GM18951 (cell line): Measurements from ENCODE around the gene NCAM2.

Source experiments
- POLR2A ChIP-seq: IDR thresholded peaks from 4 replicates; pipeline ENCODE4 v1.6.1; 2011; ENCODE audit warnings: mild to moderate bottlenecking; ENCODE audit not compliant: insufficient read length, insufficient read depth; ENCODE audit errors: extremely low read depth
- in situ Hi-C: fragments of 300-500 bp; cut with MboI; formaldehyde crosslinking; loops from one replicate; pipeline ENCODE4 v1.12.0; 2022; ENCODE audit warnings: low sequenced_read_pairs, mixed read lengths, inconsistent platforms; ENCODE audit not compliant: unreplicated experiment

NCAM2 gene

DNA sequence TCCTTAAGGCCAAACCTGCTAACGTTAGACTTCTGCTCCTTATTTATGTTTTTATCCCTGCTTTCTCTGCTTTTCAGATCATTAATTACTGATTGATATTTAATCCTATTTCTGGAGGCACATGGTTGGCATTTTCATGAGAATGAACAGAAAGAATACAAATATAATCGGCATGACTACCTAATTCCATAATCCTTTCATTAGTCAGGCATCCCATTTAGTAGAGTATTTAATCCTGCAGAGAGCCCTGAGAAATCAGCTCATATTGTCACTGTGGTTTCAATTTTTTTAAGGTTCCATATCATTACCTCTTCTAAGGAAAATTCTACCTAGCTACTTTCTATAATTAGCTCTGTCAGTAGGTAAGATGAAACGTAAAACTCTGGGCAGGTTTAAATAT, 238.8 kb downstream of the NCAM2 start:
- no peak for TF ChIP-seq POLR2A
- in situ Hi-C loops = no loop called here

DNA sequence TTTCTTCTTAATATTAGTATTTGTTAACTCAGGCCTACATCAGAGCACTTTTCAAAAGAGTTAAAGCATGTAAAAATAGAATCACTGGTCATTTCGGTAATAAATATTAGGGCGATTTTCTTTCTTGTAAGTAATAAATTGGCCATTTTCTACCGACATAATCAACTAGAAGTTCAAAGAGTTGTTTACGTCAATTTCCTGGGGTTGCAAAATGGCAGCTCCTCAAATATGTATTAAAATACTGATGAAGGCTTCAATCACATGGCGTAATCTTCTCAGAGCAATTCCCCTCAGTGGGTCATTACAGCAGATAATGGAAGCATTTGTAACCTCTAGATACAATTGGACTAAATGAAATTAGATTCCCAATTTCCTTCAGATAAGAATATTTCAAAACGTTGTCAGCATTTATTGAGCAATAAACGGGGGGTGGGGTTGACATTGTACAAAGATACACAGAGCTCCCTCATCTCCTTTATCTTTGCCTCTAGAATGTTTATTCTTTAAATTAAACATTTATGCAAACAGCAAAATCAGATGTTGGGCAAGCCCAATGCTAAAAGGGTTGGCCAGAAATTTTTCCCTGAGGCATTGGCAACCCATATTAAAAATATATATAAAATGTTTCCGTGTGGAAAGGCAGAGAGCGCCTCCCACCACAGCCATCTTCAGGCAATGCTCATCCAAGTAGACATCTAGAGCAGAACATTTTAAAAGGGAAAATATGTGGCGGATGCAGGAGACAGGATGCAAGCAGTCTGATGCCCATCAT, 240.6 kb downstream of the NCAM2 start:
- TF ChIP-seq POLR2A = no peak
- in situ Hi-C loops = no loop called here

DNA sequence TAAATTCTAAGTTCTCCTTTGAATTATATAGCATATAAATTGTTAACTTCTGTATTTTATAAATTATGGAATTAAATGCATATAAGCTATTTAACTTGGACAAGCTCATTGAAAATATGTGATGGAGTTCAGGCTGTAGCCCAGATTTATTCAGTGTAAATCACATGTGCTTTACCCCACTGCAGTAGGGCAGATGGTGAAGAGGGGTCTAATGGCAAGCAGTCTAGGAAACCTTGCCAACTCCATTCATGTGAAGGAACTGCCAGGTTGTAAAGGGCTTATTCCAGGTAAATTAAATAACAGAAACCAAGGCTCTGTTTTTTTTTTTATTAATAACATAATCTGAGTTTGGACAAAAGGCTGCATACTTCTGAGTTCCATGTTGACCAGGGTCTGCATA, 243.2 kb downstream of the NCAM2 start:
- in situ Hi-C loops = no loop called here

DNA sequence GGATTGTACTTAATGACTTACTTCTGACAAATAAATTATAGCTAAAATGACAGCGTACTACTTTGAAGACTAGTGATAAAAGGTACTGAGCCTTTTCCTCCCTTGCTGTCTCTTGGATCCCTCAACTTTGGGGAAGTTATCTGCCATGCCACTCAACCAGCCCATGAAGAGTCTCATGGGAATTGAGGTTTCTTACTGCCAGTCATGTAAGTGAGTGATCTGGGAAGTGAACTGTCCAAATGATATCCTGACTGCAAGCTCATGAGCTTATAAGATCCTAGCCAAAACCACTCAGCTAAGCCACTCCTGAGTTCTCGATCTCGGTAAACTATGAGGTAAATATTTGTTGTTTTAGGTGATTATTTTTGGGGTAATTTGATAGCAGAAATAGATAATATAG, 247.8 kb downstream of the NCAM2 start:
- no peak for TF ChIP-seq POLR2A
- in situ Hi-C loops = no loop called here

More for the DNA sequence above, 243.2 kb downstream of the NCAM2 start:
- TF ChIP-seq POLR2A = no peak

DNA sequence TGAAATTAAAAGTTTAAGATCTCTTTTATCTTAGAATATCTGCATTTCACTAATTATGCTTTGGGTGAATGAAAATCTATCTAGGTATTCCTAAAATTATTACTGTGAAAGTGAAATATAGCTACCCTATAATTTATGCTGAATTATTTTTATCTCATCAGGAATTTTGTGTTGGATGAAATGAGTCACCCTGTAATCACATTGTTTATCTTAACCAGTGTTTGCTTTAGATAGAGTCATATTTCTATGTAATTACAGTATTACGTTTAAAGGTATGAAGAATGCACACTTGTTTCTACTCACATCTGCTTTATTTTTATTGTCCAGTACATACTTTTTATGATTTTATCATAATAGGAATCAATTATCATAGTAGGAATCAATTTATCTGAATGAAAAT, 249.2 kb downstream of the NCAM2 start:
- no peak for TF ChIP-seq POLR2A
- in situ Hi-C loops = no loop called here

DNA sequence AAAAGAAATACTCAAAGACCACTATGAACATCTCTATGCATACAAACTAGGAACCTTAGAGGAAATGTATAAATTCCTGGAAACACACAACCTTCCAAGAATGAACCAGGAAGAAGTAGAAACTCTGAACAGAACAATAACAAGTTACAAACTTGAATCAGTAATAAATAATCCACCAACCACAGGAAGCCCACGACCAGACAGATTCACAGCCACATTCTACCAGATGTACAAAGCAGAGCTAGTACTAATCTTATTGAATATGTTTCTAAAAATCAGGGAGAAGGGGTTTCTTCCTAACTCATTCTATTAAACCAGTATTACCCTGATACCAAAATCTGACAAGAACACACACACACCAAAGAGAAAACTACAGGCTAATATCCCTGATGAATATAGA, 263.8 kb downstream of the NCAM2 start:
- TF ChIP-seq POLR2A = no peak
- in situ Hi-C loops = no loop called here

DNA sequence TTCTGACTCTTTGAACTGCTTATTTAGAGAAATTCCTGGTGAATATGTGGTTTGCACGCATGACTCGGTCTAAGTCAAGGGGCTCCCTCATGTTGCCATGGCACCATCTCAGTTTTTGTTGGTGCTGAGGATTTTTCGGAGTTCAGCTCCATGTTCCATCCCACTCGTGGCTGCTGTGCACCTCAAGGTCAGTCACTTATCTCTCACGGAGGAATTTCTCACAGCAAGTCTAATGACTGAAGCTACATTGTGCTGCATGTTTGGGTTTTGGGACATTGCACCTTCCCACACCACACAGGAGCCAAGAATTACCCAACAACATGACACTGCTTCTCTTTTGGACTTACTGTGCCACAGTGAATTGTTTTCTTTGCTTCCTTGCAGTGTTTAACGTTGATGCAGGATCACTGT, 269.9 kb downstream of the NCAM2 start:
- in situ Hi-C loops = no loop called here
- no peak for TF ChIP-seq POLR2A

DNA sequence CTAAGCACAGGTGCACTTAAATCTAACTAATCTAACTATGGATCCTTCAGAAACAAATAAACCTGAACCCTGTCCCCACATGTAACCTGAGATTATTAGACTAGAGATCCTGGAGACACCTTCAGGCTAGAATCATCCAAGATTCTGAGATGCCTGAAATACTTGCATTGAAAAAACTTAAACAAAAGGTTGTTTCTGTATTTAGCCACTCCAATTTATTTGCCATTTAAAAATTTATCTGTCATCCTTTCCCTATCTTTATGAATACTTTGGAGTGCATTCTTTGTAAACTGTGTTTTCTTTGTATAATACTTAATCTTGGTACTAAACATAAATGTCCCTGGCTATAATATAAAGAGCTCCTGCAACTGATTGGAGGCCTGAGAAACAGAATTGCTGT, 270.7 kb downstream of the NCAM2 start:
- in situ Hi-C loops = no loop called here
- TF ChIP-seq POLR2A = no peak

DNA sequence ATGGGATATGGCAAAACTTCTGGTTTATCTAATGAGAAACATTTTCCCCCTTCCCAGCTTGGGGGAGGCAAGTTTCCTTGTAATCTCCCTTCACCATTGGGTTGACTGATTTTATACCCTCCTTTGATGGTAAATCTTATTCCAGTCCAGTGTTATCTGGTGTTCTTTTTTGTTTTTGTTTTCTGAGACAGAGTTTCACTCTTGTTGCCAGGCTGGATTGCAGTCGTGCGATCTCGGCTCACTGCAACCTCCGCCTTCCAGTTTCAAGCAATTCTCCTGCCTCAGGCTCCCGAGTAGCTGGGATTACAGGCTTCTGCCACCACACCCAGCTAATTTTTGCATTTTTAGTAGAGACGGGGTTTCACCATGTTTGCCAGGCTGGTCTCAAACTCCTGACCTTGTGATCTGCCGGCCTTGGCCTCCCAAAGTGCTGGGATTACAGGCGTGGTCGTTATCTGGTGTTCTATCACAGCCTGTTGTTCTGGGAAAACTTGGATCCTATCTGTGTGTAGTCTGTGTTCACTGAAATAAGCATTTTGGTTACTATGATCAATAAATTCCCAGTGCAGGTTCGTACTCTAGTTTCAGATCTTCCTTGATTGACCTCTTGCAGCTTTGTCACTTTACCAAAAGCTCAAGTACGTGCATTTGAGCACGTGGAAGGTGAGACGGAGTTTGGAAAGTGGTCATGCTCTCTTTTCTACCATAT, 281.1 kb downstream of the NCAM2 start:
- TF ChIP-seq POLR2A = no peak
- in situ Hi-C loops = no loop called here

DNA sequence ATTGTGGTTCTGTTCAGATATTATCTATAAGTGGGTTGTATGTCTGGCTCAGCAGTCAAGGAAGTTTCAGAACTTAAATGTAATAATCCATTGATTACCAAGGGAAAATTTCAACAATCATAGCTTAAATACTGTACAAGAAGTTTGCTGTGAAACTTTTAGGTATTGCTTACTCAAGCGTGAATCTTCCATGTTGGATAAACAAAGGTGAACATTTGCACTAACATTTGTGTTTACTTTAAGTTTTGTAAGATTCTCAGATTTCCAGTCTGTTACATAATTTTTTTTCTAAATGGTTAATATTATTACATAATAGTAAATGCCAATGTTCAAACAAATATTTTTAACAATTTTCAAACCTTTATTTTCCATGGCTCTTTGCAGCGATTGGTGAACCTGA, 285.6 kb downstream of the NCAM2 start:
- in situ Hi-C loops = no loop called here
- no peak for TF ChIP-seq POLR2A

DNA sequence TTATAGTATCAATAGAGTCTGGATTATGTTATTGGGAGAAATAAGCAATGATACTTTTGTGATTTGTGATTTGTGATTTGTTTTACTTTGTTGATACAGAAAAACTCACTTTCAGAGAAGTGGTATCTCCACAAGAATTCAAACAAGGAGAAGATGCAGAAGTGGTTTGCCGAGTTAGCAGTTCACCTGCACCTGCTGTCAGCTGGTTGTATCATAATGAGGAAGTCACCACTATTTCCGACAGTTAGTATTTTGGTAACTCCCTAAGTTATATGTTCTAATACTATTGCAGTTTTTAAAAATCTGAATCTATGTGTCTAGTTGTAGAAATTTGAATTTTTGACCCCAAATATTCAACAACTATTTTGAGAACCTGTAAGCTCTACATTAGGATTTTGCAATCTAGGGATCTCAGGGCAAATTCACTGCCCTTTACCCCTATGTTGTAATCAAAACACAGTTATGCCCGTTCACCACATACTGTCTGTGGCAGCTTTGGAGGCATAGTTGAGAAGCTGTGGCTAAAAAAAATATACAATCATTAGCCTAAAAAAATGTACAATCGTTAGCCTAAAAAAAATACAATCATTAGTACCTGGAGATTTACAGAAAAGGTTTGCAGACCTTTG, 288.1 kb downstream of the NCAM2 start:
- no peak for TF ChIP-seq POLR2A
- in situ Hi-C loops = no loop called here

DNA sequence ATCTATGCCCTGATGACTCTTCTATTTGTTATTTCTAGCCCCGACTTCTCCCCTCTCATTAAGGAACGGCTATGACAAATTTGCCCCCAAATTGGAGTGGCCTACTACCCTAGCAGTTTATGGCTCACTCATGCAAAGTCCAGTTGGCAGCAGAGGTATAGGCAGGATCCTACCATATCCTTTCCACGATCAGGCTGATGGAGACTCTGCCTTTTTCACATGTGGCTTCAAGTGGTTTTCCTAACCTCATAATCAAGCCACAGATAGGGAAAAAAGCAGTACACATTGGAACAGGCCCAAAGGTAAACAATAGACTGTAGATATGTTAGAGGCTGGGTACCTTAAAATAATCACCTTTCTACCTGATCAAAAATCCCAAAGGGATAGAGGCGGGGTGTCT, 292.5 kb downstream of the NCAM2 start:
- in situ Hi-C loops = no loop called here
- TF ChIP-seq POLR2A = no peak

DNA sequence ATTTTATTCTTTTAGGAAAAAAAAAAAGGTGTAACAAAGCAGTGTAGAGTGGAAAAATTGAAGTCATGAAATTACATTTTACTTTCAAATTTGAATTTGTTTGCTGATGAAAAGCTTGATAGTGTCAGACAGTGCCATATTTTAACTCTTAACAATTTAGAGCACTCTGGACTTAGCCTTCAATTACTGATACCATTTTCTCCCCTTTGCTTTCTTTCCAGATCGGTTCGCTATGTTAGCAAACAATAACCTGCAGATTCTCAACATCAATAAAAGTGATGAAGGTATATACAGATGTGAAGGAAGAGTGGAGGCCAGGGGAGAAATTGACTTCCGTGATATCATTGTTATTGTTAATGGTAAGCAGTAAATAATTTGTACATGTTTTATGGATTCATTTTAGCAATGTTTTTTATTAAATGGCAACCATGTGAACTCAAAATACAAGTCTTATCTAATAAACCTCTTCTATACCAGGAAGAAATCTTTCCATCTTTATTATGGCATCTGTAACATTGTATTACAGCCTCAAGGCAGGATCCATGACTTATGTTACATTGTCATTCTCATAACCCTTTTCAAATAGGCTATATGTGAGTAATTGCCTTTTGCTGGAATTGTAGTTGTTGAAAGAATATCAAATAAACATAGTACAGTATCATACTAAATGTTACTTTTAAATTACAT, 293.8 kb downstream of the NCAM2 start:
- in situ Hi-C loops = no loop called here
- TF ChIP-seq POLR2A = no peak
